HG02884 (cell line): ENCODE data around the gene EFS.

Experiments used
- ATAC-seq: cut with Tn5 transposase; IDR thresholded peaks from one replicate; pipeline ENCODE4 v1.9.1; 2021; ENCODE audit warnings: mild to moderate bottlenecking, moderate library complexity; ENCODE audit not compliant: unreplicated experiment

Gene EFS

GRCh38 chr14:23307687-23308644 is 57.0 kb downstream of the EFS start:
- no peak for ATAC-seq

DNA sequence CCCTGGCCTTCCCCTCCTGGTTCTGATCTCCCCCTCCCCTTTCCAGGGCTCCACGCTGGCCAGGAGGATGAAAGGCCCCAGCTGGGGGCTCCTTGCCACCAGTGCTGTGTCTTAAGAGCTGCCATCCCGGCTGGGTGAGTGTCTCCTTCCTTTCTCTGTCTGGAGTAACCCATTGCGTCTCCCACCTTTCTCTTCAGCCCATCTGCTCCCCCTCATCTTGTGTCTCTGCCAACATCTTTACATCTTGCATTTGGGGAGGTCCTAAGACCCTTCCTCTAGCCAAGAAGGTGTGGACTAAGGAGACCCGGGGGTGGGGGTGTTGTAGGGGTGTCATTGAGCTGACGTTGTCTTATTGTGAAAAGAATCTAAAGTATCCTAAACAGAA is 57.8 kb downstream of the EFS start:
- ATAC-seq = no peak

GRCh38 chr14:23306412-23307145 is 58.4 kb downstream of the EFS start, which contains the start of gene BCL2L2:
Gene BCL2L2 (plus strand): TSS chr14:23306833. CDS start chr14:23307768, 935 bp downstream.
- no peak for ATAC-seq
